Measurements from ENCODE around the gene HOXD12. TPM values are rescaled to one million over a fixed set of nuclear protein-coding genes. Genes with fewer than 3 reads are reported as not detected.

The HOXD12 gene
- total and polyA plus RNA-seq, 2 donors (not counting 1 experiment from before 2014, with no cell fraction given), result not detected

GRCh38 chr2:176135035-176135440, 35.4 kb downstream of the HOXD12 start:
- Histone ChIP-seq H3K9me3 (ENCODE audit: control insufficient read depth, insufficient read depth, low read depth, low read length) (no peaks in the 10 kb centered on the region), H3K9ac (ENCODE audit: insufficient read depth, low read length) (no peak overlapping the region), H3K4me1 (ENCODE audit: control insufficient read depth, extremely low read depth, insufficient read depth, low read length) (no peaks in the 10 kb centered on the region), H3K27ac (ENCODE audit: insufficient read depth, low read length) (no peak overlapping the region), H4K20me1 (ENCODE audit: control insufficient read depth, extremely low read depth, insufficient read depth, low read length) (no peaks in the 10 kb centered on the region), H2AFZ (ENCODE audit: low read length) (no peak overlapping the region), H3K79me2 (ENCODE audit: control insufficient read depth, insufficient read depth, low read length) (no peaks in the 10 kb centered on the region), H3K4me2 (ENCODE audit: extremely low read depth, insufficient read depth, low read length) (no peak overlapping the region), H3K4me3 (replicated peaks in 1 of 4; ENCODE audit: control extremely low read depth in 1 of 4, insufficient read depth in 1 of 4, low read depth in 3 of 4, low read length in 4 of 4) (no peak overlapping the region), H3K36me3 (ENCODE audit: control insufficient read depth, insufficient read depth, low read length) (no peaks in the 10 kb centered on the region), H3K27me3 (ENCODE audit: control insufficient read depth, insufficient read depth, low read length) (peaks cover 86% of the 10 kb centered on the region)
- no peak for TF ChIP-seq EZH2 (IDR thresholded peaks at IDR 0.05; ENCODE audit: low read length, missing control alignments)
- TF ChIP-seq, protein P1, sequence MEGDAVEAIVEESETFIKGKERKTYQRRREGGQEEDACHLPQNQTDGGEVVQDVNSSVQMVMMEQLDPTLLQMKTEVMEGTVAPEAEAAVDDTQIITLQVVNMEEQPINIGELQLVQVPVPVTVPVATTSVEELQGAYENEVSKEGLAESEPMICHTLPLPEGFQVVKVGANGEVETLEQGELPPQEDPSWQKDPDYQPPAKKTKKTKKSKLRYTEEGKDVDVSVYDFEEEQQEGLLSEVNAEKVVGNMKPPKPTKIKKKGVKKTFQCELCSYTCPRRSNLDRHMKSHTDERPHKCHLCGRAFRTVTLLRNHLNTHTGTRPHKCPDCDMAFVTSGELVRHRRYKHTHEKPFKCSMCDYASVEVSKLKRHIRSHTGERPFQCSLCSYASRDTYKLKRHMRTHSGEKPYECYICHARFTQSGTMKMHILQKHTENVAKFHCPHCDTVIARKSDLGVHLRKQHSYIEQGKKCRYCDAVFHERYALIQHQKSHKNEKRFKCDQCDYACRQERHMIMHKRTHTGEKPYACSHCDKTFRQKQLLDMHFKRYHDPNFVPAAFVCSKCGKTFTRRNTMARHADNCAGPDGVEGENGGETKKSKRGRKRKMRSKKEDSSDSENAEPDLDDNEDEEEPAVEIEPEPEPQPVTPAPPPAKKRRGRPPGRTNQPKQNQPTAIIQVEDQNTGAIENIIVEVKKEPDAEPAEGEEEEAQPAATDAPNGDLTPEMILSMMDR (conservative IDR thresholded peaks at IDR 0.05 in 1 of 2, IDR thresholded peaks at IDR 0.05 in 1 of 2; ENCODE audit: low read depth in 1 of 2, low read length in 2 of 2), result no peak
- DNase-seq (ENCODE audit: low read depth in 2 of 2), result no peak

- Histone ChIP-seq H3K9ac (ENCODE audit: insufficient read depth, low read length) (no peak overlapping the region), H3K4me2 (ENCODE audit: extremely low read depth, insufficient read depth, low read length) (no peak overlapping the region), H3K27me3 (ENCODE audit: control insufficient read depth, insufficient read depth, low read length) (peaks cover 81% of the 10 kb centered on the region), H3K9me3 (ENCODE audit: control insufficient read depth, insufficient read depth, low read depth, low read length) (no peaks in the 10 kb centered on the region), H3K27ac (ENCODE audit: insufficient read depth, low read length) (no peak overlapping the region), H3K4me3 (replicated peaks in 1 of 4; ENCODE audit: control extremely low read depth in 1 of 4, insufficient read depth in 1 of 4, low read depth in 3 of 4, low read length in 4 of 4) (peak overlapping the region in 1 of 4 experiments; percentile 22), H3K36me3 (ENCODE audit: control insufficient read depth, insufficient read depth, low read length) (no peaks in the 10 kb centered on the region), H3K79me2 (ENCODE audit: control insufficient read depth, insufficient read depth, low read length) (no peaks in the 10 kb centered on the region), H4K20me1 (ENCODE audit: control insufficient read depth, extremely low read depth, insufficient read depth, low read length) (no peaks in the 10 kb centered on the region), H3K4me1 (ENCODE audit: control insufficient read depth, extremely low read depth, insufficient read depth, low read length) (no peaks in the 10 kb centered on the region), H2AFZ (ENCODE audit: low read length) (no peak overlapping the region)
- no peak for DNase-seq (ENCODE audit: low read depth in 2 of 2)
- TF ChIP-seq, protein P1 (conservative IDR thresholded peaks at IDR 0.05 in 1 of 2, IDR thresholded peaks at IDR 0.05 in 1 of 2; ENCODE audit: low read depth in 1 of 2, low read length in 2 of 2), result no peak
- TF ChIP-seq EZH2 (IDR thresholded peaks at IDR 0.05; ENCODE audit: low read length, missing control alignments), result peak; percentile 41
These were observed 37.0 kb downstream of the HOXD12 start for GRCh38 chr2:176136374-176137251.

DNA sequence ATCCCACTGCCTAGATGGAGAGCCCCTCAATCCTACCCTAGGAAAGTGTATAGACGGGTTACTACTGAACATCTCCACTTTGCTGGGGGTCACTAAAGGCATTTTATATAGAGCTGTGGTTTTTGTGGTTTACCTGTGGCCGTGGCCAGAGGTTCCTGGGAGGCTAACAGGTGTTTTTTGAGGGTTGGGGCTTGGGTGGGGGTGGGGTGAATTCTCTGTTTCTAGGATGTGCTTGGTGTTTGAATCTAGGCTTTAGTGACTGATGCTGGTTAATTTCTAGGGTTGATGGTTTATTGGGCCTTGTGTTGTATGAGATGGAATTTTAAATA, 37.6 kb downstream of the HOXD12 start:
- Histone ChIP-seq H3K36me3 (ENCODE audit: control insufficient read depth, insufficient read depth, low read length) (no peaks in the 10 kb centered on the region), H2AFZ (ENCODE audit: low read length) (no peak overlapping the region), H3K9me3 (ENCODE audit: control insufficient read depth, insufficient read depth, low read depth, low read length) (no peaks in the 10 kb centered on the region), H4K20me1 (ENCODE audit: control insufficient read depth, extremely low read depth, insufficient read depth, low read length) (no peaks in the 10 kb centered on the region), H3K27me3 (ENCODE audit: control insufficient read depth, insufficient read depth, low read length) (peaks cover 77% of the 10 kb centered on the region), H3K27ac (ENCODE audit: insufficient read depth, low read length) (no peak overlapping the region), H3K4me2 (ENCODE audit: extremely low read depth, insufficient read depth, low read length) (no peak overlapping the region), H3K4me1 (ENCODE audit: control insufficient read depth, extremely low read depth, insufficient read depth, low read length) (no peaks in the 10 kb centered on the region), H3K79me2 (ENCODE audit: control insufficient read depth, insufficient read depth, low read length) (no peaks in the 10 kb centered on the region), H3K4me3 (replicated peaks in 1 of 4; ENCODE audit: control extremely low read depth in 1 of 4, insufficient read depth in 1 of 4, low read depth in 3 of 4, low read length in 4 of 4) (no peak overlapping the region), H3K9ac (ENCODE audit: insufficient read depth, low read length) (no peak overlapping the region)
- TF ChIP-seq EZH2 (IDR thresholded peaks at IDR 0.05; ENCODE audit: low read length, missing control alignments), result no peak
- TF ChIP-seq, protein P1 (conservative IDR thresholded peaks at IDR 0.05 in 1 of 2, IDR thresholded peaks at IDR 0.05 in 1 of 2; ENCODE audit: low read depth in 1 of 2, low read length in 2 of 2), result no peak
- DNase-seq (ENCODE audit: low read depth in 2 of 2), result no peak

Data from fibroblast of lung (primary cell).